Neural cell (in vitro differentiated cells): Measurements from ENCODE around the gene CALML4. TPM values are rescaled to one million over a fixed set of nuclear protein-coding genes. Genes with fewer than 3 reads are reported as not detected.

ENCODE experiments used
- H2AFZ ChIP-seq: fragments of 200-600, 300-800 bp; sonication (generic), shearing (Covaris generic); 2 replicates; pipeline ENCODE4 v1.6.0; 2014; ENCODE audit warnings: low read depth, mild to moderate bottlenecking, antibody characterized with exemption, low read length, moderate library complexity
- H3F3A ChIP-seq: fragments of 200-600 bp; shearing (Covaris generic); 2 replicates; pipeline ENCODE4 v1.6.1; 2016; ENCODE audit warnings: mild to moderate bottlenecking, moderate library complexity, mixed read lengths, antibody characterized with exemption, low read length; ENCODE audit not compliant: insufficient read depth, poor library complexity, severe bottlenecking
- H3K27ac ChIP-seq: fragments of 200-600, 300-800 bp; sonication (generic), shearing (Covaris generic); 2 replicates; pipeline ENCODE4 v1.5.1; 2014; ENCODE audit warnings: mild to moderate bottlenecking, low read length, moderate library complexity
- H3K27me3 ChIP-seq: fragments of 300-800, 200-600 bp; sonication (generic), shearing (Covaris generic); 2 replicates; pipeline ENCODE4 v1.6.0; 2014; ENCODE audit warnings: mild to moderate bottlenecking, low read depth, low read length, moderate library complexity; ENCODE audit not compliant: insufficient read depth
- H3K36me3 ChIP-seq: fragments of 300-800, 200-600 bp; sonication (generic), shearing (Covaris generic); 2 replicates; pipeline ENCODE4 v1.5.1; 2014; ENCODE audit warnings: mild to moderate bottlenecking, antibody characterized with exemption, low read length, moderate library complexity; ENCODE audit not compliant: insufficient read depth
- H3K4me2 ChIP-seq: fragments of 300-800, 200-600 bp; sonication (generic), shearing (Covaris generic); 2 replicates; pipeline ENCODE4 v1.6.0; 2014; ENCODE audit warnings: mild to moderate bottlenecking, low read length
- H3K4me3 ChIP-seq: fragments of 300-800, 200-600 bp; sonication (generic), shearing (Covaris generic); 2 replicates; pipeline ENCODE4 v1.5.1; 2014; ENCODE audit warnings: mild to moderate bottlenecking, low read length, moderate library complexity
- H3K79me2 ChIP-seq: fragments of 200-600 bp; shearing (Covaris generic); replicated peaks from 2 replicates; pipeline ENCODE4 v1.6.0; 2014; ENCODE audit warnings: mild to moderate bottlenecking, low read length, moderate library complexity; ENCODE audit not compliant: insufficient read depth
- H3K9ac ChIP-seq: fragments of 300-800, 200-600 bp; sonication (generic), shearing (Covaris generic); 2 replicates; pipeline ENCODE4 v1.6.1; 2016; ENCODE audit warnings: mild to moderate bottlenecking, low read length, mixed read lengths
- H3K9me2 ChIP-seq: fragments of 200-600 bp; shearing (Covaris generic); 2 replicates; pipeline ENCODE4 v1.6.1; 2016; ENCODE audit warnings: mild to moderate bottlenecking, low read length, mixed read lengths; ENCODE audit not compliant: insufficient read depth
- H3K9me3 ChIP-seq: fragments of 200-600, 300-800 bp; sonication (generic), shearing (Covaris generic); 2 replicates; pipeline ENCODE4 v1.6.1; 2016; ENCODE audit warnings: mild to moderate bottlenecking, mixed run types, low read length, moderate library complexity, mixed read lengths
- H4K20me1 ChIP-seq: fragments of 200-600 bp; shearing (Covaris generic); 2 replicates; pipeline ENCODE4 v1.6.1; 2016; ENCODE audit warnings: mild to moderate bottlenecking, mixed run types; ENCODE audit not compliant: insufficient read depth
- EP300 ChIP-seq: fragments of 450-650 bp; conservative IDR thresholded peaks from 2 replicates; pipeline ENCODE4 v1.6.1; 2014; ENCODE audit warnings: antibody characterized with exemption, mild to moderate bottlenecking, moderate library complexity; ENCODE audit not compliant: poor library complexity, severe bottlenecking
- EZH2 ChIP-seq: fragments of 200-600, 300-800 bp; shearing (Covaris generic), sonication (generic); IDR thresholded peaks from 2 replicates; pipeline ENCODE4 v1.6.1; 2014; ENCODE audit warnings: antibody characterized with exemption, low read length, borderline replicate concordance, mild to moderate bottlenecking; ENCODE audit not compliant: insufficient read depth, poor library complexity, severe bottlenecking
- MXI1 ChIP-seq: fragments of 450-650 bp; conservative IDR thresholded peaks from 2 replicates; pipeline ENCODE4 v1.6.1; 2014; ENCODE audit warnings: antibody characterized with exemption, mild to moderate bottlenecking; ENCODE audit not compliant: poor library complexity, severe bottlenecking
- POLR2AphosphoS5 ChIP-seq: IDR thresholded peaks from 2 replicates; pipeline ENCODE4 v1.6.1; 2012
- RAD21 ChIP-seq: fragments of 450-650 bp; conservative IDR thresholded peaks from 2 replicates; pipeline ENCODE4 v1.6.1; 2014; ENCODE audit warnings: antibody characterized with exemption, mild to moderate bottlenecking, moderate library complexity
- SMC3 ChIP-seq: fragments of 450-650 bp; conservative IDR thresholded peaks from 2 replicates; pipeline ENCODE4 v1.6.1; 2014; ENCODE audit warnings: antibody characterized with exemption, mild to moderate bottlenecking, moderate library complexity; ENCODE audit not compliant: poor library complexity
- TAF1 ChIP-seq: IDR thresholded peaks from 2 replicates; pipeline ENCODE4 v1.6.1; 2012; ENCODE audit warnings: low read depth
- polyA plus RNA-seq: library from polyadenylated mRNA; depleted of rRNA; stranded (reverse); fragments of >200 nt; gene quantifications from 2 replicates; pipeline ENCODE4 v1.2.3, GENCODE V29; 2014
- TF ChIP-seq, protein P1 (sequence below): fragments of 450-650 bp; IDR thresholded peaks from 2 replicates; pipeline ENCODE4 v1.5.1; 2014; ENCODE audit warnings: antibody characterized with exemption, mild to moderate bottlenecking, moderate library complexity; ENCODE audit not compliant: poor library complexity, severe bottlenecking
- TF ChIP-seq, protein P2 (sequence below): IDR thresholded peaks from 2 replicates; pipeline ENCODE4 v1.6.1; 2012; ENCODE audit warnings: borderline replicate concordance

The CALML4 gene
- polyA plus RNA-seq, 1 donor from 2014 or later = 0.43 TPM

DNA sequence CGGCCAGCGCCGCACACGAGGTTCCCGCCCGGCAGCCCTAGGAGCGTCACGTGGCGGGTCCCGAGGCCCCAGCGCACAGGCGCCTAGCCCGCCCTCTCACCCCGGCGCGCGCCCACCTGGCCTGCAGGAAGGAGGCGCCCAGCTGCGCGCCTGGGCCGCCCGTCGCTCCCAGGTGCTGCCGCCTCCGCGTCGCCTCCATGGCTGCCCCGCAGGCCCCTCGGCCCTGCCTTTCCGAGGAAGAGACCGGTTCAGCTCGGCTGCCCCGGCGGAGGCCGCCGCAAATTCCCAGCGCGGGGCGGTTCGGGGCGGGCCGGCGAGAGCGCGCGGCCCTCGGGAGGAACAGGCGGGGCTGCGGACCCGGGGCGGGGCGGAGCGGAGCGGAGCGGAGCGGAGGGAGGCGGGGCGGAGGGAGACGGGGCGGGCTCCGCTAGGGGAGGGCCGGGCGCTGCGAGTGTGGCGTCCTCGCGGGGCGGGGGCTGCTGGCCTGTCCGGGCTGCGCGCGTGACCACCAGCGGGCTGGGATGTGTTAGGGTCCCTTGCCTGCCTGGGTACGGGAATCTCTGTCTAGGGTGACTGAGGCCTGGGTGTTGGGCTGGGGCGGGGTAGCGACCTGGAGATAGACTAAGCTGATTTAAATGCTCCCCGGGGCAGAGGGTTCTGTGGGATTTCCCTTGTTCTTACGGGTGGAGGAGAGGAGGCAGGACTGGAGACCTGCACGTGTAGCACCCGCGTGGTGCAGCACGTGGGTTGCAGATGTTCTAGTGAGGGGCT is 24.4 kb upstream of the CALML4 start, which contains the start of gene CLN6:
TSS of gene CLN6 (minus strand) at position 343 of the 771 bp plus-strand sequence. CDS start at position 199, 144 bp downstream.
- Histone ChIP-seq H3K9me3 (no peaks in the 10 kb centered on the region), H3K36me3 (no peaks in the 10 kb centered on the region), H3K4me2 (peak within 1 kb of the TSS; percentile 73), H3K4me3 (peak within 1 kb of the TSS; percentile 85), H3K79me2 (no peaks in the 10 kb centered on the region), H3K9ac (peak within 1 kb of the TSS; percentile 72), H3K27ac (no peak within 1 kb of the TSS), H3K9me2 (no peaks in the 10 kb centered on the region), H3F3A (no peaks in the 10 kb centered on the region), H2AFZ (peak within 1 kb of the TSS; percentile 85), H3K27me3 (no peaks in the 10 kb centered on the region), H4K20me1 (no peaks in the 10 kb centered on the region)
- TF ChIP-seq POLR2AphosphoS5 (peak; percentile 26), TAF1 (no peak), SMC3 (no peak), MXI1 (peak; percentile 96)
- TF ChIP-seq, protein P1, sequence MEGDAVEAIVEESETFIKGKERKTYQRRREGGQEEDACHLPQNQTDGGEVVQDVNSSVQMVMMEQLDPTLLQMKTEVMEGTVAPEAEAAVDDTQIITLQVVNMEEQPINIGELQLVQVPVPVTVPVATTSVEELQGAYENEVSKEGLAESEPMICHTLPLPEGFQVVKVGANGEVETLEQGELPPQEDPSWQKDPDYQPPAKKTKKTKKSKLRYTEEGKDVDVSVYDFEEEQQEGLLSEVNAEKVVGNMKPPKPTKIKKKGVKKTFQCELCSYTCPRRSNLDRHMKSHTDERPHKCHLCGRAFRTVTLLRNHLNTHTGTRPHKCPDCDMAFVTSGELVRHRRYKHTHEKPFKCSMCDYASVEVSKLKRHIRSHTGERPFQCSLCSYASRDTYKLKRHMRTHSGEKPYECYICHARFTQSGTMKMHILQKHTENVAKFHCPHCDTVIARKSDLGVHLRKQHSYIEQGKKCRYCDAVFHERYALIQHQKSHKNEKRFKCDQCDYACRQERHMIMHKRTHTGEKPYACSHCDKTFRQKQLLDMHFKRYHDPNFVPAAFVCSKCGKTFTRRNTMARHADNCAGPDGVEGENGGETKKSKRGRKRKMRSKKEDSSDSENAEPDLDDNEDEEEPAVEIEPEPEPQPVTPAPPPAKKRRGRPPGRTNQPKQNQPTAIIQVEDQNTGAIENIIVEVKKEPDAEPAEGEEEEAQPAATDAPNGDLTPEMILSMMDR = no peak

DNA sequence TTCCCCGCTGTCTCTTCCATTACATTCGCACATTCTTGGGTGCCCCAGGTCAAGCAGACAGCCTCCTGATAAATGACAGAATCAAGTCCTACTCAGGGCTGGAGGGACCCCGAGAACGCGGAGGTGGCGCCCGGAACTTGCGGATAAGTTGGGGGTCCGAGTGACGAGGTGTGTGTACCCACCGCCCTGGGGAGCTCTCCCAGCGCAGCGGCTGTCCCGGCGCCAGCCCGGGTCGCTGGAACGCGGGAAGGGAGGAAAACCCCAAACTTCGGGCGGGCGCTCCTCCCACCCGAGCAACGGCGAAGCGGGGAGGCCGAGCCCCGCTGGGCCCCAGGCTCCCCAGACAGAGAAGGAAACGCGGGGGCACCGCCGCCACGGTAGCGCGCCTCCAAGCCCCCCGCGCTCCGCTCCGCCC is 23.8 kb upstream of the CALML4 start:
- no peaks in the 10 kb centered on the region for H3K36me3 ChIP-seq
- peak overlapping the region; percentile 27 for H2AFZ ChIP-seq

DNA sequence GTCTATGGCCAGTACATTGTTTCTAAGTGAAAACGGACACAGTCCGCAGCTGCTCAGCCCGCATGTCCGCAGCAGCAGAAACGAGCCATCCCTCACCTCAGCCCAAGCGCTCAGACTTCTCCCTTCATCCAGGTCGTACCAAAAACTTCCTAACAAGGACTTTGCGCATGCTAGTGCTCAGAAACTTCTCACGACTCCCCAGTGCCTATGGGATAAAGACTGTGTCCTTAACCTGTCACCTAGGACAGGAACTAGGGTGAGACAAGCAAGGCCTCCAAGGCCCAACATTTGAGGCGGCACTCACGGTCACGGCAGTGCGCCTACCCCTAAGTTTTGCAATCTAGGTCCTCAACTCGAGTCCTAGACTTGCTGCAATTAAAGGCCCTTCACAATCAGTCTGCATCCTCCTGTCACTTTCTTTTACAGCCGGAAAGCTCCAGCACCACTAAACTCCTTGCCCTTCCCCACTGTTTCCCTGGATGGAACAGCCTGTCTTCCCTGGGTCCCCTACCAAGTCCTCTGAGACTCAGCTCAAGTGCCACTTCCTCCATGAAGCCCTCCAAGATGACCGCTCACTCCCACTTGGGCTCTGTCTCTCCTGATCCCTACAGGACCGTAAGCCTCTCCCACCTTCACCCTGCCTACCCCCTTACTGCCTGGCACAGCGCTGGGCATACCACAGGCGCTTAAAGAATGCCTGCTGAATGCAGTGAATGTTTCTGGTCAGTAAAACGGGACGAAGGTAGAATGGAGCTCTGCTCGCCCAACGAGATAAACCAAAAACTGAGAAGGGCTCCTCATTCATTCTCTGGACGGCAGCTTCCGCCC is 23.2 kb upstream of the CALML4 start:
- peak overlapping the region; percentile 72 for H3K9ac ChIP-seq
- H4K20me1 ChIP-seq = no peaks in the 10 kb centered on the region
- peak overlapping the region; percentile 27 for H2AFZ ChIP-seq
- no peaks in the 10 kb centered on the region for H3K9me2 ChIP-seq
- no peaks in the 10 kb centered on the region for H3K36me3 ChIP-seq
- H3K4me2 ChIP-seq = peak overlapping the region; percentile 73
- no peaks in the 10 kb centered on the region for H3K79me2 ChIP-seq
- no peaks in the 10 kb centered on the region for H3K9me3 ChIP-seq
- no peak overlapping the region for H3K27ac ChIP-seq
- no peaks in the 10 kb centered on the region for H3F3A ChIP-seq
- peak overlapping the region; percentile 85 for H3K4me3 ChIP-seq
- TF ChIP-seq EZH2 (no peak), TAF1 (no peak), EP300 (no peak), SMC3 (no peak), MXI1 (no peak), RAD21 (no peak), POLR2AphosphoS5 (no peak)
- TF ChIP-seq, protein P2, sequence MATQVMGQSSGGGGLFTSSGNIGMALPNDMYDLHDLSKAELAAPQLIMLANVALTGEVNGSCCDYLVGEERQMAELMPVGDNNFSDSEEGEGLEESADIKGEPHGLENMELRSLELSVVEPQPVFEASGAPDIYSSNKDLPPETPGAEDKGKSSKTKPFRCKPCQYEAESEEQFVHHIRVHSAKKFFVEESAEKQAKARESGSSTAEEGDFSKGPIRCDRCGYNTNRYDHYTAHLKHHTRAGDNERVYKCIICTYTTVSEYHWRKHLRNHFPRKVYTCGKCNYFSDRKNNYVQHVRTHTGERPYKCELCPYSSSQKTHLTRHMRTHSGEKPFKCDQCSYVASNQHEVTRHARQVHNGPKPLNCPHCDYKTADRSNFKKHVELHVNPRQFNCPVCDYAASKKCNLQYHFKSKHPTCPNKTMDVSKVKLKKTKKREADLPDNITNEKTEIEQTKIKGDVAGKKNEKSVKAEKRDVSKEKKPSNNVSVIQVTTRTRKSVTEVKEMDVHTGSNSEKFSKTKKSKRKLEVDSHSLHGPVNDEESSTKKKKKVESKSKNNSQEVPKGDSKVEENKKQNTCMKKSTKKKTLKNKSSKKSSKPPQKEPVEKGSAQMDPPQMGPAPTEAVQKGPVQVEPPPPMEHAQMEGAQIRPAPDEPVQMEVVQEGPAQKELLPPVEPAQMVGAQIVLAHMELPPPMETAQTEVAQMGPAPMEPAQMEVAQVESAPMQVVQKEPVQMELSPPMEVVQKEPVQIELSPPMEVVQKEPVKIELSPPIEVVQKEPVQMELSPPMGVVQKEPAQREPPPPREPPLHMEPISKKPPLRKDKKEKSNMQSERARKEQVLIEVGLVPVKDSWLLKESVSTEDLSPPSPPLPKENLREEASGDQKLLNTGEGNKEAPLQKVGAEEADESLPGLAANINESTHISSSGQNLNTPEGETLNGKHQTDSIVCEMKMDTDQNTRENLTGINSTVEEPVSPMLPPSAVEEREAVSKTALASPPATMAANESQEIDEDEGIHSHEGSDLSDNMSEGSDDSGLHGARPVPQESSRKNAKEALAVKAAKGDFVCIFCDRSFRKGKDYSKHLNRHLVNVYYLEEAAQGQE = no peak
- TF ChIP-seq, protein P1 = no peak
- no peaks in the 10 kb centered on the region for H3K27me3 ChIP-seq

More for the DNA sequence above, 23.8 kb upstream of the CALML4 start:
- TF ChIP-seq SMC3 (peak; percentile 9), EP300 (no peak)
- Histone ChIP-seq H3K79me2 (no peaks in the 10 kb centered on the region), H3K4me3 (peak overlapping the region; percentile 85), H4K20me1 (no peaks in the 10 kb centered on the region), H3K9me2 (no peaks in the 10 kb centered on the region), H3K27ac (no peak overlapping the region), H3K4me2 (peak overlapping the region; percentile 73), H3K9me3 (no peaks in the 10 kb centered on the region), H3F3A (no peaks in the 10 kb centered on the region), H3K9ac (peak overlapping the region; percentile 72), H3K27me3 (no peaks in the 10 kb centered on the region)
